GM23338 (cell line): ENCODE data around the gene WDR13. TPM values are rescaled to one million over a fixed set of nuclear protein-coding genes. Genes with fewer than 3 reads are reported as not detected.

Experiments
- ATAC-seq: fragments of 200-7000 bp; cut with Tn5 transposase; 3 replicates; pipeline ENCODE4 v1.9.1; 2020
- DNase-seq: peaks from one replicate; pipeline ENCODE4 v3.0.0-alpha.2; 2015; ENCODE audit warnings: low spot score
- H2AFZ ChIP-seq: fragments of 200-600 bp; sonication (generic); 2 replicates; pipeline ENCODE4 v1.8.0; 2016; ENCODE audit warnings: antibody characterized with exemption, mild to moderate bottlenecking, moderate library complexity
- H3F3A ChIP-seq: fragments of 200-600 bp; sonication (generic); replicated peaks from 2 replicates; pipeline ENCODE4 v1.8.0; 2017; ENCODE audit warnings: antibody characterized with exemption, mixed run types, low read depth
- H3K27ac ChIP-seq: fragments of 200-600 bp; sonication (generic); 2 replicates; pipeline ENCODE4 v1.6.1; 2016; ENCODE audit warnings: low read depth
- H3K27me3 ChIP-seq: fragments of 200-600 bp; sonication (generic); 2 replicates; pipeline ENCODE4 v1.8.0; 2016; ENCODE audit warnings: mild to moderate bottlenecking, mixed run types, moderate library complexity; ENCODE audit not compliant: insufficient read depth
- H3K36me3 ChIP-seq: fragments of 200-600 bp; sonication (generic); 2 replicates; pipeline ENCODE4 v1.8.0; 2016; ENCODE audit warnings: mild to moderate bottlenecking; ENCODE audit not compliant: insufficient read depth
- H3K4me1 ChIP-seq: fragments of 200-600 bp; sonication (generic); 2 replicates; pipeline ENCODE4 v1.8.0; 2016; ENCODE audit warnings: mild to moderate bottlenecking, moderate library complexity; ENCODE audit not compliant: insufficient read depth
- H3K4me2 ChIP-seq: fragments of 200-600 bp; sonication (generic); 2 replicates; pipeline ENCODE4 v1.7.1; 2017; ENCODE audit warnings: mixed run types
- H3K4me3 ChIP-seq: fragments of 200-600 bp; sonication (generic); 2 replicates; pipeline ENCODE4 v1.6.1; 2016; ENCODE audit warnings: mixed run types
- H3K79me2 ChIP-seq: fragments of 200-600 bp; sonication (generic); replicated peaks from 2 replicates; pipeline ENCODE4 v1.8.0; 2017; ENCODE audit warnings: mild to moderate bottlenecking; ENCODE audit not compliant: insufficient read depth
- H3K9me2 ChIP-seq: fragments of 200-600 bp; sonication (generic); 2 replicates; pipeline ENCODE4 v1.8.0; 2017; ENCODE audit not compliant: insufficient read depth
- H4K20me1 ChIP-seq: fragments of 200-600 bp; sonication (generic); replicated peaks from 2 replicates; pipeline ENCODE4 v1.8.0; 2017; ENCODE audit warnings: mild to moderate bottlenecking; ENCODE audit not compliant: insufficient read depth
- H3K27ac Mint-ChIP-seq: 2 replicates; pipeline ENCODE4 v1.8.0; 2020; ENCODE audit warnings: inconsistent platforms, mild to moderate bottlenecking, moderate library complexity, mixed read lengths
- H3K27me3 Mint-ChIP-seq: 3 replicates; pipeline ENCODE4 v1.8.0; 2022; ENCODE audit warnings: low read depth, mild to moderate bottlenecking, moderate library complexity, mixed read lengths, inconsistent platforms; ENCODE audit not compliant: insufficient read depth, poor library complexity
- H3K36me3 Mint-ChIP-seq: 3 replicates; pipeline ENCODE4 v1.8.0; 2021; ENCODE audit warnings: low read depth, mild to moderate bottlenecking, inconsistent platforms, moderate library complexity, mixed read lengths
- H3K4me1 Mint-ChIP-seq: 3 replicates; pipeline ENCODE4 v1.8.0; 2020; ENCODE audit warnings: mild to moderate bottlenecking, inconsistent platforms, mixed read lengths
- H3K4me3 Mint-ChIP-seq: 3 replicates; pipeline ENCODE4 v1.8.0; 2021; ENCODE audit warnings: moderate library complexity, mild to moderate bottlenecking, inconsistent platforms, mixed read lengths
- H3K9me3 Mint-ChIP-seq: 3 replicates; pipeline ENCODE4 v1.8.0; 2020; ENCODE audit warnings: moderate library complexity, mild to moderate bottlenecking, inconsistent platforms, mixed read lengths
- CREB1 ChIP-seq: fragments of 250-450 bp; sonication (Bioruptor Pico); IDR thresholded peaks from 2 replicates; pipeline ENCODE4 v1.5.0; 2020; ENCODE audit warnings: low read depth, mild to moderate bottlenecking, moderate library complexity
- EZH2phosphoT487 ChIP-seq: fragments of 200-600 bp; sonication (generic); IDR thresholded peaks from one replicate; pipeline ENCODE4 v1.8.1; 2018; ENCODE audit warnings: antibody characterized with exemption; ENCODE audit not compliant: unreplicated experiment
- NANOG ChIP-seq: IDR thresholded peaks from 2 replicates; pipeline ENCODE4 v1.6.1; 2016; ENCODE audit warnings: antibody characterized with exemption, borderline replicate concordance
- ZNF114 ChIP-seq: fragments of 250-450 bp; sonication (Bioruptor Pico); IDR thresholded peaks from 2 replicates; pipeline ENCODE4 v1.5.0; 2020; ENCODE audit warnings: mild to moderate bottlenecking, moderate library complexity
- ZNF331 ChIP-seq: fragments of 250-450 bp; sonication (Bioruptor Pico); IDR thresholded peaks from 2 replicates; pipeline ENCODE4 v1.5.0; 2020; ENCODE audit warnings: low read depth, mild to moderate bottlenecking, moderate library complexity
- polyA plus RNA-seq: library from polyadenylated mRNA; unstranded; fragments of >200 nt; fragmentation: Nextera tagmentation; extraction: Ambion mirVana; gene quantifications from 2 replicates; pipeline ENCODE4 v1.2.1, GENCODE V29; 2016
- total RNA-seq: library from RNA; depleted of rRNA; stranded (reverse); fragments of >200 nt; shearing (Covaris generic); gene quantifications from 2 replicates; pipeline ENCODE4 v1.2.3, GENCODE V29; 2014
- TF ChIP-seq, protein P1 (sequence below): IDR thresholded peaks from one replicate; pipeline ENCODE4 v1.6.1; 2018; ENCODE audit warnings: antibody characterized with exemption; ENCODE audit not compliant: unreplicated experiment
- TF ChIP-seq, protein P2 (sequence below): IDR thresholded peaks from 2 replicates; pipeline ENCODE4 v1.6.1; 2016; ENCODE audit warnings: antibody characterized with exemption
- TF ChIP-seq, protein P3 (sequence below): fragments of 250-450 bp; sonication (Bioruptor Pico); IDR thresholded peaks from 2 replicates; pipeline ENCODE4 v1.5.0; 2020; ENCODE audit warnings: mild to moderate bottlenecking, moderate library complexity
- TF ChIP-seq, protein P4 (sequence below), 2 experiments: fragments of 200-600 bp in 1 of 2; sonication (generic) in 1 of 2; conservative IDR thresholded peaks; 2 replicates each; pipeline versions ENCODE4 v1.5.1 to v1.6.1; 2016 to 2017; ENCODE audit warnings: antibody characterized with exemption in 2 of 2, low read depth in 2 of 2, mild to moderate bottlenecking in 2 of 2, moderate library complexity in 1 of 2

WDR13 gene
- total and polyA plus RNA-seq, 2 experiments from 2014 or later: 24.2 to 24.9 TPM

DNA sequence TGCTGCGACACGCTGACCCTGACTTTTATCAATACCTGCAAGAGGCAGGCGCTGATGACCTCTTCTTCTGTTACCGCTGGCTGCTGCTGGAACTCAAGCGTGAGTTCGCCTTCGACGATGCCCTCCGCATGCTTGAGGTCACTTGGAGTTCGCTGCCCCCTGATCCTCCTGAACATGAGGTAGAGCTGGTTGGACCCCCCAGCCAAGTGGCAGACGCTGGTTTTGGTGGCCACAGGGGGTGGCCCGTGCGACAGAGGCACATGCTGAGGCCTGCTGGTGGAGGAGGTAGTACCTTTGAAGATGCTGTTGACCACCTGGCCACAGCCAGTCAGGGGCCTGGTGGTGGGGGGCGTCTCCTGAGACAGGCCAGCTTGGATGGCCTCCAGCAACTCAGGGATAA lies 37.2 kb upstream of the WDR13 start:
- ATAC-seq: no peak
- Histone ChIP-seq H3F3A (no peaks in the 10 kb centered on the region), H3K4me3 (no peak overlapping the region), H3K27ac (no peak overlapping the region), H3K4me2 (no peak overlapping the region), H3K9me2 (no peaks in the 10 kb centered on the region), H3K4me1 (no peaks in the 10 kb centered on the region), H4K20me1 (no peaks in the 10 kb centered on the region), H3K36me3 (no peaks in the 10 kb centered on the region), H3K27me3 (no peaks in the 10 kb centered on the region), H2AFZ (no peak overlapping the region), H3K79me2 (no peaks in the 10 kb centered on the region)
- DNase-seq: no peak
- Mint-ChIP-seq H3K4me1 (no peaks in the 10 kb centered on the region), H3K27ac (no peak overlapping the region), H3K4me3 (no peak overlapping the region), H3K36me3 (peaks cover 12% of the 10 kb centered on the region; the same call in 2 of the 3 replicates), H3K9me3 (no peaks in the 10 kb centered on the region), H3K27me3 (no peaks in the 10 kb centered on the region)
- TF ChIP-seq, protein P1, sequence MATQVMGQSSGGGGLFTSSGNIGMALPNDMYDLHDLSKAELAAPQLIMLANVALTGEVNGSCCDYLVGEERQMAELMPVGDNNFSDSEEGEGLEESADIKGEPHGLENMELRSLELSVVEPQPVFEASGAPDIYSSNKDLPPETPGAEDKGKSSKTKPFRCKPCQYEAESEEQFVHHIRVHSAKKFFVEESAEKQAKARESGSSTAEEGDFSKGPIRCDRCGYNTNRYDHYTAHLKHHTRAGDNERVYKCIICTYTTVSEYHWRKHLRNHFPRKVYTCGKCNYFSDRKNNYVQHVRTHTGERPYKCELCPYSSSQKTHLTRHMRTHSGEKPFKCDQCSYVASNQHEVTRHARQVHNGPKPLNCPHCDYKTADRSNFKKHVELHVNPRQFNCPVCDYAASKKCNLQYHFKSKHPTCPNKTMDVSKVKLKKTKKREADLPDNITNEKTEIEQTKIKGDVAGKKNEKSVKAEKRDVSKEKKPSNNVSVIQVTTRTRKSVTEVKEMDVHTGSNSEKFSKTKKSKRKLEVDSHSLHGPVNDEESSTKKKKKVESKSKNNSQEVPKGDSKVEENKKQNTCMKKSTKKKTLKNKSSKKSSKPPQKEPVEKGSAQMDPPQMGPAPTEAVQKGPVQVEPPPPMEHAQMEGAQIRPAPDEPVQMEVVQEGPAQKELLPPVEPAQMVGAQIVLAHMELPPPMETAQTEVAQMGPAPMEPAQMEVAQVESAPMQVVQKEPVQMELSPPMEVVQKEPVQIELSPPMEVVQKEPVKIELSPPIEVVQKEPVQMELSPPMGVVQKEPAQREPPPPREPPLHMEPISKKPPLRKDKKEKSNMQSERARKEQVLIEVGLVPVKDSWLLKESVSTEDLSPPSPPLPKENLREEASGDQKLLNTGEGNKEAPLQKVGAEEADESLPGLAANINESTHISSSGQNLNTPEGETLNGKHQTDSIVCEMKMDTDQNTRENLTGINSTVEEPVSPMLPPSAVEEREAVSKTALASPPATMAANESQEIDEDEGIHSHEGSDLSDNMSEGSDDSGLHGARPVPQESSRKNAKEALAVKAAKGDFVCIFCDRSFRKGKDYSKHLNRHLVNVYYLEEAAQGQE: no peak
- TF ChIP-seq CREB1 (CRISPR knock-in tag) (no peak), NANOG (no peak), EZH2phosphoT487 (no peak), ZNF114 (CRISPR knock-in tag) (no peak), ZNF331 (CRISPR knock-in tag) (no peak)
- TF ChIP-seq, protein P2, sequence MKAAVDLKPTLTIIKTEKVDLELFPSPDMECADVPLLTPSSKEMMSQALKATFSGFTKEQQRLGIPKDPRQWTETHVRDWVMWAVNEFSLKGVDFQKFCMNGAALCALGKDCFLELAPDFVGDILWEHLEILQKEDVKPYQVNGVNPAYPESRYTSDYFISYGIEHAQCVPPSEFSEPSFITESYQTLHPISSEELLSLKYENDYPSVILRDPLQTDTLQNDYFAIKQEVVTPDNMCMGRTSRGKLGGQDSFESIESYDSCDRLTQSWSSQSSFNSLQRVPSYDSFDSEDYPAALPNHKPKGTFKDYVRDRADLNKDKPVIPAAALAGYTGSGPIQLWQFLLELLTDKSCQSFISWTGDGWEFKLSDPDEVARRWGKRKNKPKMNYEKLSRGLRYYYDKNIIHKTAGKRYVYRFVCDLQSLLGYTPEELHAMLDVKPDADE: no peak
- TF ChIP-seq, protein P3, sequence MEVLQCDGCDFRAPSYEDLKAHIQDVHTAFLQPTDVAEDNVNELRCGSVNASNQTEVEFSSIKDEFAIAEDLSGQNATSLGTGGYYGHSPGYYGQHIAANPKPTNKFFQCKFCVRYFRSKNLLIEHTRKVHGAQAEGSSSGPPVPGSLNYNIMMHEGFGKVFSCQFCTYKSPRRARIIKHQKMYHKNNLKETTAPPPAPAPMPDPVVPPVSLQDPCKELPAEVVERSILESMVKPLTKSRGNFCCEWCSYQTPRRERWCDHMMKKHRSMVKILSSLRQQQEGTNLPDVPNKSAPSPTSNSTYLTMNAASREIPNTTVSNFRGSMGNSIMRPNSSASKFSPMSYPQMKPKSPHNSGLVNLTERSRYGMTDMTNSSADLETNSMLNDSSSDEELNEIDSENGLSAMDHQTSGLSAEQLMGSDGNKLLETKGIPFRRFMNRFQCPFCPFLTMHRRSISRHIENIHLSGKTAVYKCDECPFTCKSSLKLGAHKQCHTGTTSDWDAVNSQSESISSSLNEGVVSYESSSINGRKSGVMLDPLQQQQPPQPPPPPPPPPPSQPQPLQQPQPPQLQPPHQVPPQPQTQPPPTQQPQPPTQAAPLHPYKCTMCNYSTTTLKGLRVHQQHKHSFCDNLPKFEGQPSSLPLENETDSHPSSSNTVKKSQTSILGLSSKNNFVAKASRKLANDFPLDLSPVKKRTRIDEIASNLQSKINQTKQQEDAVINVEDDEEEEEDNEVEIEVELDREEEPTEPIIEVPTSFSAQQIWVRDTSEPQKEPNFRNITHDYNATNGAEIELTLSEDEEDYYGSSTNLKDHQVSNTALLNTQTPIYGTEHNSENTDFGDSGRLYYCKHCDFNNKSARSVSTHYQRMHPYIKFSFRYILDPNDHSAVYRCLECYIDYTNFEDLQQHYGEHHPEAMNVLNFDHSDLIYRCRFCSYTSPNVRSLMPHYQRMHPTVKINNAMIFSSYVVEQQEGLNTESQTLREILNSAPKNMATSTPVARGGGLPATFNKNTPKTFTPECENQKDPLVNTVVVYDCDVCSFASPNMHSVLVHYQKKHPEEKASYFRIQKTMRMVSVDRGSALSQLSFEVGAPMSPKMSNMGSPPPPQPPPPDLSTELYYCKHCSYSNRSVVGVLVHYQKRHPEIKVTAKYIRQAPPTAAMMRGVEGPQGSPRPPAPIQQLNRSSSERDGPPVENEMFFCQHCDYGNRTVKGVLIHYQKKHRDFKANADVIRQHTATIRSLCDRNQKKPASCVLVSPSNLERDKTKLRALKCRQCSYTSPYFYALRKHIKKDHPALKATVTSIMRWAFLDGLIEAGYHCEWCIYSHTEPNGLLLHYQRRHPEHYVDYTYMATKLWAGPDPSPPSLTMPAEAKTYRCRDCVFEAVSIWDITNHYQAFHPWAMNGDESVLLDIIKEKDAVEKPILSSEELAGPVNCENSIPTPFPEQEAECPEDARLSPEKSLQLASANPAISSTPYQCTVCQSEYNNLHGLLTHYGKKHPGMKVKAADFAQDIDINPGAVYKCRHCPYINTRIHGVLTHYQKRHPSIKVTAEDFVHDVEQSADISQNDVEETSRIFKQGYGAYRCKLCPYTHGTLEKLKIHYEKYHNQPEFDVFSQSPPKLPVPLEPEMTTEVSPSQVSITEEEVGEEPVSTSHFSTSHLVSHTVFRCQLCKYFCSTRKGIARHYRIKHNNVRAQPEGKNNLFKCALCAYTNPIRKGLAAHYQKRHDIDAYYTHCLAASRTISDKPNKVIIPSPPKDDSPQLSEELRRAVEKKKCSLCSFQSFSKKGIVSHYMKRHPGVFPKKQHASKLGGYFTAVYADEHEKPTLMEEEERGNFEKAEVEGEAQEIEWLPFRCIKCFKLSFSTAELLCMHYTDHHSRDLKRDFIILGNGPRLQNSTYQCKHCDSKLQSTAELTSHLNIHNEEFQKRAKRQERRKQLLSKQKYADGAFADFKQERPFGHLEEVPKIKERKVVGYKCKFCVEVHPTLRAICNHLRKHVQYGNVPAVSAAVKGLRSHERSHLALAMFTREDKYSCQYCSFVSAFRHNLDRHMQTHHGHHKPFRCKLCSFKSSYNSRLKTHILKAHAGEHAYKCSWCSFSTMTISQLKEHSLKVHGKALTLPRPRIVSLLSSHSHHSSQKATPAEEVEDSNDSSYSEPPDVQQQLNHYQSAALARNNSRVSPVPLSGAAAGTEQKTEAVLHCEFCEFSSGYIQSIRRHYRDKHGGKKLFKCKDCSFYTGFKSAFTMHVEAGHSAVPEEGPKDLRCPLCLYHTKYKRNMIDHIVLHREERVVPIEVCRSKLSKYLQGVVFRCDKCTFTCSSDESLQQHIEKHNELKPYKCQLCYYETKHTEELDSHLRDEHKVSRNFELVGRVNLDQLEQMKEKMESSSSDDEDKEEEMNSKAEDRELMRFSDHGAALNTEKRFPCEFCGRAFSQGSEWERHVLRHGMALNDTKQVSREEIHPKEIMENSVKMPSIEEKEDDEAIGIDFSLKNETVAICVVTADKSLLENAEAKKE (CRISPR knock-in tag): no peak
- TF ChIP-seq, protein P4, sequence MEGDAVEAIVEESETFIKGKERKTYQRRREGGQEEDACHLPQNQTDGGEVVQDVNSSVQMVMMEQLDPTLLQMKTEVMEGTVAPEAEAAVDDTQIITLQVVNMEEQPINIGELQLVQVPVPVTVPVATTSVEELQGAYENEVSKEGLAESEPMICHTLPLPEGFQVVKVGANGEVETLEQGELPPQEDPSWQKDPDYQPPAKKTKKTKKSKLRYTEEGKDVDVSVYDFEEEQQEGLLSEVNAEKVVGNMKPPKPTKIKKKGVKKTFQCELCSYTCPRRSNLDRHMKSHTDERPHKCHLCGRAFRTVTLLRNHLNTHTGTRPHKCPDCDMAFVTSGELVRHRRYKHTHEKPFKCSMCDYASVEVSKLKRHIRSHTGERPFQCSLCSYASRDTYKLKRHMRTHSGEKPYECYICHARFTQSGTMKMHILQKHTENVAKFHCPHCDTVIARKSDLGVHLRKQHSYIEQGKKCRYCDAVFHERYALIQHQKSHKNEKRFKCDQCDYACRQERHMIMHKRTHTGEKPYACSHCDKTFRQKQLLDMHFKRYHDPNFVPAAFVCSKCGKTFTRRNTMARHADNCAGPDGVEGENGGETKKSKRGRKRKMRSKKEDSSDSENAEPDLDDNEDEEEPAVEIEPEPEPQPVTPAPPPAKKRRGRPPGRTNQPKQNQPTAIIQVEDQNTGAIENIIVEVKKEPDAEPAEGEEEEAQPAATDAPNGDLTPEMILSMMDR (conservative IDR thresholded peaks at IDR 0.05; ENCODE audit: low read depth in 2 of 2): no peak
